ENCODE data around the gene LMNTD2.

Gene LMNTD2

DNA sequence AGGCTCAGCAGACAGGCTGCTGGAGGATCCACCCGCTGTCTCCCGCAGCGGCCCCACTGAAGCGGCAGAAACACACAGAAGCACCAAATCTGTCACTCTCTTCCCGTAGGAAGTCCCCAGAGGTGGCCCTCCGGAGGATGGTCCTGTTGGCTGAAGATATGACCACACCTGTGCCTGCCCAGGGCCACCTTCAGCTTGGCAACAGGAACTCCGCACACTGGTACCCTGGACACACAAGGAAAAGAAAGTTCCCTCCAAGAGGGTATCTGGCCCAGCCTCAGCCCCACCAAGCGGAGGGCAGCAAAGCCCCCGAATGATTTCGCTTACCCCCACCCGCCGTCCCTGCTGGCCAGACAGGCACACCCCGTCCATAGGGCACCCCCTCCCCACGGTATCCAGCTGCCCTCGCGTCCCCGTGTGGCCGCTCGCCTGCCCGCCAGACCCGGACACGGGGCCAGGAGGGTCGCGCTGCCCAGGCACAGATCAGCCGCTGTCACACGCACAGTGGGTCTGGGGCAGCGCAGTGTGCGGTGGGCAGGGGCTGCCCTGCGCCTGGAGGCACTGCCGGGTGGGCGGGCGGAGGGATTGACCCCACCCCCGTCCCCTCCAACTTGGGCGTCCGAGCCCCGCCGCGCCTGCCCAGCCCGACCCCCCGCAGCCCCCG, 7.2 kb upstream of the LMNTD2 start:
- no peak for ATAC-seq

DNA sequence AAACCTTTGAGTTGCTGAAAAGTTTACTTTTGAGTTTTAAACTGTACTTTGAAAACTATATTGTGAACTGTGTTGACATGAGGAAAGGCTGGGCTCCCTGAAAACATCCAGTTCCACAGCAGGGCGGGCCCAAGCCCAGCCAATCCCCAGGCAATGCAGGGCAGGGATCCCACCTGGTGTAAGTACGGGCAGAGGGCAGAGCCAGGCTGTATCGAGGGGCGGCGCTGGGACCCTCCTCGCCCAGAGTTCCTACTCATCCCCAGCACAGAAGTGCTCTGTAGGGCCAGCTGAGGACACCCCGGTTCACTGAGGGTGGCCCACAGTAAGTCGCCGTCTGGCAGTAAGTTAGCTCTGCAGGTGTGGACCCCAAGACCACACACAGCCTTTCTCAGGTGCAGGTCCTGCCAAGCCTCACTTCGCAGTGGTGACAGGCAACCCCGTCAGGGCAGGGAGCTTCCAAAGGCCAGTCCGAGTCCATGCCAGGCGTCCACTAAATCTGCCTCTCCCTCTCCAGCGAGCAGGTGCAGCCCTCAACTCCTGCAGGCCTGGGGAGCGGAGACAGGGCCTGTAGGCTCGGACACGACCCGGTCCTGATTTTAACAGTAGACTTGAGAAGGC, 6.6 kb upstream of the LMNTD2 start:
- no peak for ATAC-seq

DNA sequence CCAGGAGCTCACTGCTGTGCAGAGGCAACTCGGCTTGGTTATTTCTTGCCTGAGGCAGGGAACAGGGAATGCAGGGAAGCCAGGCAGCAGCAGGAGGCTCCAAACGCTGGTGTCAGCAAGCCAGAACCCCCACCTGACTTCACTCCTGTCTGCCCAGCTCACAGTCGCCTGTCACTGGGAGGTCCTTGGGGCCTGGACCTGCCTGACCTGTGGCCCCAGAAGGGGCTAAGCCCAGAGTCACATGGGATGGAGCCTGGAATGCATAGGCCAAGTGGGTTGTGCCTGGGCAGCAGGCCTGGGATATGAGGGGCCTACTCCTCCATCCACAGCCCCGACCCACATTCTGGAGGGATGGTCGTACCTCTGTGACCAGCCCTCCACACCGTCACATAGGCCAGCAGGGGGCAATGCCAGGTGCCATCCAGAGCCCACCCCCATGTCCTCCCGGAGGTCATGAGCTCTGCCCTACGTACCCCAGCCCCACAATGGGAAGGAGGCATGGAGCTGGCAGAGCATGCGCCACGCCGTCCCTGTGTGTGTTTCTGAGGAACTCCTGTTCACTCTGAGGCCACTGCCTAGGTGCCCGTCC, 5.5 kb upstream of the LMNTD2 start:
- no peak for ATAC-seq

DNA sequence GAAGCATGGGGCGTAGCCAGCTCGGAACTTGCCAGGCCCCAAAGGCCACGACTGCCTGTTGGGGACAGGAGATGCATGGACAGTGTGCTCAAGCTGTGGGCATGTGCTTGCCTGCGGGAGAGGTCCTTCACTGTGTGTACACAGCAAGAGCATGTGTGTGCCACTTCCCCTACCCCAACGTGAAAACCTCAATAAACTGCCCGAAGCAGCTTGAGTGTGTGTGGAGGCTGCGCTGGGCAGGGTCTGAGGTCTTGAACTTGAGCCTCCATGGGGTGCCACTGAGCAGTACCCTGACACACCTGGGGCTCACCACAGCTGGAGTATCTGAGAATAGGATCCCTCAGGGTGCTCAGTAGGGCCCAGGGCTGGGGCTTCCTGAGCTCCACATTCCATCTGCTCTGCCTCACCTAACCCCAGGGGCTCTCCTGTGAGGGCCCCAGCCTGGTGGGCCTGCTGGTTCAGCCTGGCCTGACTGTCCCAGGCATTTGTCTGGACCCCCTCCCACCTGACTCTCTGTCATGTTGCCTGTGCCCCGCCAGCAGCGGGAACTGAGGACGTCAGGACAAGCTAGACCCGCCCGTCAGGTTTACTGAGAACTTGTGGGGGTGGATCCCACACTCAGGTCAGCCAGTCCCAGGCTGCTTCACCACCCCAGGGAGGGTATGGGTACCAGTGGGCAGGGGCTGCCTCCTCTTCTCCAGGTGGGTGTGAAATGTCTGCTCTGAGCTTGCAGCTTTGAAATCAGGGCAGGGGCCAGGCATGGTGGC, 3.5 kb upstream of the LMNTD2 start:
- ATAC-seq, result no peak

DNA sequence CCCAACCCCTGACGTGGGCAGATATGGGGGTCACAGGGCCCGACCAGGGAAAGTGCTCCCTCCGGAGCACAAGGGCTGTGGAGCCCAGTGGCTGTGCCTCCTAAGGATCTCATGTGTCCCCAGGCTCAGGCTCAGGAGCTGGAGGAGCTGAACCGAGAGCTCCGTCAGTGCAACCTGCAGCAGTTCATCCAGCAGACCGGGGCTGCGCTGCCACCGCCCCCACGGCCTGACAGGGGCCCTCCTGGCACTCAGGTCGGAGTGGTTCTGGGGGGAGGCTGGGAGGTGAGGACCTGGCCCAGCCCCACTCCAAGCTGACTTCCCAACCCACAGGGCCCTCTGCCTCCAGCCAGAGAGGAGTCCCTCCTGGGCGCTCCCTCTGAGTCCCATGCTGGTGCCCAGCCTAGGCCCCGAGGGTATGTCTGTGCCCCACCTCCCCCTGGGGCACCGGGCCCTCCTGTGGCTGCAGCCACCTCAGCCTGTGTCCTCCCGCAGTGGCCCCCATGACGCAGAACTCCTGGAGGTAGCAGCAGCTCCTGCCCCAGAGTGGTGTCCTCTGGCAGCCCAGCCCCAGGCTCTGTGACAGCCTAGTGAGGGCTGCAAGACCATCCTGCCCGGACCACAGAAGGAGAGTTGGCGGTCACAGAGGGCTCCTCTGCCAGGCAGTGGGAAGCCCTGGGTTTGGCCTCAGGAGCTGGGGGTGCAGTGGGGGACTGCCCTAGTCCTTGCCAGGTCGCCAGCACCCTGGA, 2.7 kb upstream of the LMNTD2 start:
- no peak for ATAC-seq

DNA sequence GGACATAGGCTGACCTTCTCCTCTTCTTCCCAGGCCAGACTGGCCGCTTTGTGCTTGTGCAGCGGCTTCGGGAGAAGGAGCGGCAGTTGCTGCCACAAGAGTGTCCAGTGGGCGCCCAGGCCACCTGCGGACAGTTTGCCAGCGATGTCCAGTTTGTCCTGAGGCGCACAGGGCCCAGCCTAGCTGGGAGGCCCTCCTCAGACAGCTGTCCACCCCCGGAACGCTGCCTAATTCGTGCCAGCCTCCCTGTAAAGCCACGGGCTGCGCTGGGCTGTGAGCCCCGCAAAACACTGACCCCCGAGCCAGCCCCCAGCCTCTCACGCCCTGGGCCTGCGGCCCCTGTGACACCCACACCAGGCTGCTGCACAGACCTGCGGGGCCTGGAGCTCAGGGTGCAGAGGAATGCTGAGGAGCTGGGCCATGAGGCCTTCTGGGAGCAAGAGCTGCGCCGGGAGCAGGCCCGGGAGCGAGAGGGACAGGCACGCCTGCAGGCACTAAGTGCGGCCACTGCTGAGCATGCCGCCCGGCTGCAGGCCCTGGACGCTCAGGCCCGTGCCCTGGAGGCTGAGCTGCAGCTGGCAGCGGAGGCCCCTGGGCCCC, 1.6 kb upstream of the LMNTD2 start:
- no peak for ATAC-seq

DNA sequence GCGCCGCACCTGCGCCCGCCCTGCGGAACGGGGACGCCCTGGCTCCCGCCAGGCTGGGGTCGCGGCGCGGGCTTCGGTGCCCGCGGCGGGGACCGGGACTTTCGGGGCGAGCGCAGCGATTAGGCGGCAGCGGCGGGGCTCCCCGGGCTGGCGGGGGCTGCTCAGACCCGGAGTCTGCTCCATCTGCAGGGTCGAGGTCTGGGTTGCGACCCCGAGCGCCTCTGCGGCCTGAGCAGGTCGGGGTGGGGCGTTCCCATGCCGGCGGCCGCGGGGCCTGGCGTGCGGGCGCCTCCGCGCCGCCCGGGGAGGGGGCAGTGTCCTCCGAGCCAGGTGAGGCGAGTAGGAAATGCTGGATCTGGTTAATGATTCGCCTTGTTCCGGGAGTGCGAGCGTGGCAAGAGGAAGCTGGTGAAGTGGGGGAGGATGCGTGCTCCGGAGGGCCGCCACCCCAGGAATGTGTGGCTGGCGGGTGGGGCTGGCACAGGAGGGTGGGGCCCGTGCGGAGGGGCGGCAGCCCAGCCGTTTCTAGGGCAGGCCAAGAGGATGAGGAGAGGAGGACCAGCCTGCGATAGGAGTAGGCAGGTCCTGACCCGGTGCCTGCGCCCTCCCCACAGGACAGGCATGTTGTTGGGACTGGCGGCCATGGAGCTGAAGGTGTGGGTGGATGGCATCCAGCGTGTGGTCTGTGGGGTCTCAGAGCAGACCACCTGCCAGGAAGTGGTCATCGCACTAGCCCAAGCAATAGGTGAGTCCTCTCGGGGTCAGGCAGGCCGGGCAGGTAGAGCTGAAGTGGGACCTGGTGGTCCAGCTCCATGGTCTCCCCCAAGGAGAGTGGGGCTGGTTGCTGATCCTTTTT, 838 bp upstream of the LMNTD2 start:
- peak; percentile 25 to 39 for ATAC-seq

DNA sequence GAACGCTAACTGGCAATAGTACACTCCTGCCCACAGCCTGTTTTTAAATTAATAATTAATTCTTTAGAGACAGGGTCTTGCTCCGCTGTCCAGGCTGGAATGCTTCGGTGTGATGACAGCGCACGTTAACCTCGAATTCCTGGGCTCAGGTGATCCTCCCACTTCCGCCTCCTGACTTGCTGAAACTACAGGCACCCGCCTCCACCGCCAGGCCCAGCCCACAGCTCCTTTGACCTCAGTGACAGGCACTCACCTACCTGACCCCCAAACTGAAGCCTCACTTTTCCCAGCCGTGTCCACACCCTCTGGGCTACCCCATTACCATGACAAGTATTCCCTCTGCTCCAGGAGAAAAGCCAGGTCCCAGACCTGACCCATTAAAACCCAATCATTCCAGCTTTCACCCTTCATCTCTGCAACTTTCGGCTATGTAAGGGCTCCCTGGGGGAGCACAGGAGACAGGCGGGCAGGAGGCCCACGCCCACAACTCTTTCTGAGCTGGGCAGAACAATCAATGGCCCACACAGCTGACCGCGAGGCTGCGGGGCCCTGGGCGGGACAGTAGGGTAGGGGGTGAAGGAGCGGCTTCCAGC, 730 bp downstream of the LMNTD2 start:
- no peak for ATAC-seq

DNA sequence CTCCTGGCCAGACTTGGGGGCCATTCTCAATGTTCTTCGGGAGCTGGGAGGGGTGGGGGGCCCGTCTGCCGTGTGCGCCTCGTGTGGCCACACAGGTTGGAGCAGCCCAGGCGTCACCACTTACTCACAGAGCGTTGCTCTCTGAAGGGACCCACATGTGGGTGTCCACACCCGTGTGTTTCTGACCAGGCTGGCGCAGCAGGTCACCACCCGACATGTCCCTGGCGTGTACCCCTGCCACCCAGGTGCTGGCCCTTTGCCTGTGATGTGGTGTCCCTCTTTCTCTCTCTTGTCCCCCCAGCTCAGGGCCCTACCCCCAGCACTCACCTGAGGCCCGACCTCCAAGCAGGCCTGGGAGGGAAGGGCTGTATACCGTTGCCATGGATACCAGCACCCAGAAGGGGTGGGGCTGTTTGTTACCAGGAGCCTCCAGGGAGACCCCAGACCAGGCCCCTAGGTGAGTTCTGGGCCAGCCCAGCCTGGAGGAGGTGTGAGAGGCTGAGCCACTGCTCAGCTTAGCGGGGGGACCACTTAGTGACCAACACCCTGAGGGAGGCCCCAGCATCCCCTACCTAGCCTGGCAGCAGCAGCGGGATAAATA, 1.4 kb downstream of the LMNTD2 start:
- no peak for ATAC-seq

DNA sequence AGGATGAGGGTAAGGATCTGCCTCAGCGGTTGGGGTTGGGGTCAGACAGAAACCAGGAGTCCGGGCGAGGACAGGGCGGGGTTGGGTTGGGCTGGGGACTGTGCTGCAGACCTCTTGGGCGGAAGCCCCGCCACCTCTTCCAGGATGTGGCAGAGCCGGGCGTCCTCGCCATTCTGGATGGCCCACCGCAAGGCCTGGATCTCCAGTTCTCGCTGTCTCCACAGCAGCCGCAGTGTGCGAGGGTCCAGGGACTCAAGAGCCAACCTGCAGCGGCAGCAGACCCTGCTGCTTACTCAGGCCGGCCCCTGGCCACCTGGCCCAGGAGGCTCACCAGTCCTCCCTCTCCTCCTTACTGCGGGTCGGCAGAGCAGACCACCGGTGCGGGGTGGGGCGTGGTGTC, 2.0 kb downstream of the LMNTD2 start:
- ATAC-seq, result no peak

DNA sequence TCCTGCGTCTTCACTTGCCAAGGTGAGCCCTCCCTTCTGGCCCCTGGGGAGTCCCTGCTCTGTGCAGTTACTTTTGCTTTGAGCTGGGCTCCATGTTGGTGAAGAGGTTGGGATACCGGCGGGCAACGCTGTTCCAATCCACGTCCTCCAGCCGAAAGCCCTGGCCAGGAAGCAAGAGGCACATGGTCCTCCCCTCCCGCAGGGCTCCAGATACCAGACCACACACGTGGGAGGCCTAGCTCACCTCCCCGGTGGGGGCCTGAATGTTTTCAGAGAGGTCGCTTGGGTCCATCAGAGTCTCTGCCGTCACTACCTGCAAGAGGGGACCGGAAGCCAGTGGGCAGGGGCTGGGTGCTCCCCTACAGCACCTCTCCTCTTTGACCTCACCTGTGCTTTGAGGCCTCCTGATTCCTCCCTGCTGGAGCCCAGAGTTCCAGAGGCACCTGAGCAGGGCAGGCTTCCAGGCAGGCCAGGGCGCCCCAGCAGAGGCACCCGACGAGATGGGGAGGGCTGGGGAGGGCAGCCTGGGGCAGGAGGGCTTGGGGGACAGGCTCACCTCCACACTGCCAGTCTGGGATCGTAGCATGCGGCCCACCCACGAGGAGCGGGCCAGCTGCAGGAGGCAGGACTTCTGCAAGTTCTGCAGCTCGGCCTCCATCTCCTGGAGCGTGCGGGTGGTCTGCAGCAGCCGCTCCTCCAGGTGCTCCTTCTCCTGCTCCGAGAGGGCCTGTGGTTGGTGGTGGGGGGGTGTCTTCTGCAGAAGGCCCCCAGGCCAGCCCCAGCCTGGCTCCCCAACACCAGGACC, 3.0 kb downstream of the LMNTD2 start:
- no peak for ATAC-seq

DNA sequence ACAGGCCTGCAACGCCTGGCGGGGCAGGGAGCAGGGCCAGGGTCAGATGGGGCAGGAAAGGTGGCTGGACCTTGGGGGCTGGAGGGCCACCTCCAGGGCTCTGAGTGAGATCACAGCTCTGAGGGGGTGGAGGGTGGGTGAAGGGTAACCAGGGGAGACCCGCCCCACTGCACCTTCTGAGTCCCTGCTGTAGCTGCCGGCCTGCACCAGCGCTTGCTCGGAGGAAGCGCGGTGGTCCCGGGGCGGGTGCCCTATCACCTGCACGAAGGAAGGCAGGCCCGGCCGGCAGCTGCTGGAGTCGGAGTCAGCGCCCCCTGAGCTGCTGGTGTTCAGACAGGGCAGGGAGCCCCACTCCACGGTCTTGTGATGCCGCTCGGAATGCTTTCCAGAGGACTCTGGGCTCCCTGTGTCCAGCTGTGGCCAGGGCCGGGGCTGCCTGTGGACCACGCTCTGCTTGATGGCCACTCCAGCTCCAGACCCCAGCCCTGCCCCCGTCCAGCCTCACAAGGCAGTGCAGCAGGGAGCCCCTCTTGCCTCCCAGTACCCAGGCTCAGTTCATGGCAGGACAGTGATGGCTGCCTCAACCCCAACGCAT, 3.8 kb downstream of the LMNTD2 start:
- no peak for ATAC-seq

DNA sequence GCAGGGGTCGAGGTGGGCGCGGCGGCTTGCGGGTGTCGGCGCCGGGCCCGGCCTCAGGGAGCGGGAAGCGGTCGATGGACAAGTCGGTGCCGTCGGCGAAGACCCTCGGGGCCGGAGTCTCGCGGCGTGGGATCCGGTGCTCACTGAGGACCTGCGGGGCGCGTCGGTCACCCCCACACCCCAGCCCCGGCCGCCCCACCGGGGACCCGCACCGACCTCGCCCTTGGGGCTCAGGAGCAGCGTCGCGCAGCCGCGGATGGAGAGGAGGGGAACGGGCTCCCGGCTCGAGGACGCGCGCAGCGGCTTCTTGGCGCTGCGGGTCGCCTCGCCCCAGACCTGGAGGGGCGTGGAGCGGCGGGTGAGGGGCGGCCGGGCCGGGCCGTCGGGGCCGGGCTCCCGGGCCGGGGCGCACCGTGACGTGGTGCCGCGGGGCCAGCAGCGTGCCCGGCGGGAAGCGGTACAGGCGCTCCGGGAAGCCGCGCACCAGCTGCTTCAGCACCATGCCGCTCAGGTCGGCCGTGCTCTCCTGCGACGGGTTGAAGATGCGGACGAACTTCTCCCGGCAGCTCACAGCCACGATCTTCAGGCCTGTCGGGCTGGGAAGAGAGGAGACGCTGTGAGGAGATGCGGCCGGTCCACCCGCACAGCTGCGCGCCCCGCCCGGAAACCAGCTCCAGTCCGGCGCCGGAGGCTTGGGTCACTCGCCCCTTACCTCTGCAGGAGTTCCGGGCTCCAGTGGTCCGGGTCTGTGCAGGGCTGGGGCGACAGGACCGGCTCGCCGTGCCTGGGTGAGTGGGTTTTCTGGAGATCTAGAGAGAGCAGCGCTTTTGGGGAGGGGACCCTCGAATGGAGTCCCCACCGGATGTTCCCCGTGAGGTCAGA, 4.5 kb downstream of the LMNTD2 start:
- ATAC-seq, result no peak

DNA sequence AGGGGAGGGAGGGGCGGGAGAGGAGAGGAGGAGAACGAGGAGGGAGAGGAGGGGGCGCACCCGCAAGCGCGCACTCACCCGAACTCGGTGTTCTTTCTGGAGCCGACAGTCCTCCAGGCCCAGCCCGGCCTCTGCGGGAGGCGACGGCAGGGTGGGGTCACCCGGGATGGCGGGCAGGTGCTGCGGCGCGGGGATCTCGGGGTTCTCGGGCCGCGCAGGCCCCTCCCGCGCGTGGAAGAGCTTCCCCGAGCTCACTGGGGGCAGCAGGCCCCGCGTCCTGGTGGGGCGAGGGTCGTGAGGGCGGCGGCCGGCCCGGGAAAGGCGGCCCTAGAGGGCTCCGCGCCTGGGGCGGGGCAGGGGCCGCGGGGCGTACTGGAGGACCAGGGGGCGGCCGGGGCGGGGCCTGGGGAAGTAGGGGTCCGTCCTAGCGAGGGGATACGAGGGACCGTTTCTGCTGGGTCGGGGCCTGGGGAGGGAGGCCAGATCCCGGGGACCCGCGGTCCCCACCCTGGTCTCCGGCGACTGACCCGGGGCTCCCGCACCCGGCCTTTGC, 5.2 kb downstream of the LMNTD2 start:
- ATAC-seq, result no peak

DNA sequence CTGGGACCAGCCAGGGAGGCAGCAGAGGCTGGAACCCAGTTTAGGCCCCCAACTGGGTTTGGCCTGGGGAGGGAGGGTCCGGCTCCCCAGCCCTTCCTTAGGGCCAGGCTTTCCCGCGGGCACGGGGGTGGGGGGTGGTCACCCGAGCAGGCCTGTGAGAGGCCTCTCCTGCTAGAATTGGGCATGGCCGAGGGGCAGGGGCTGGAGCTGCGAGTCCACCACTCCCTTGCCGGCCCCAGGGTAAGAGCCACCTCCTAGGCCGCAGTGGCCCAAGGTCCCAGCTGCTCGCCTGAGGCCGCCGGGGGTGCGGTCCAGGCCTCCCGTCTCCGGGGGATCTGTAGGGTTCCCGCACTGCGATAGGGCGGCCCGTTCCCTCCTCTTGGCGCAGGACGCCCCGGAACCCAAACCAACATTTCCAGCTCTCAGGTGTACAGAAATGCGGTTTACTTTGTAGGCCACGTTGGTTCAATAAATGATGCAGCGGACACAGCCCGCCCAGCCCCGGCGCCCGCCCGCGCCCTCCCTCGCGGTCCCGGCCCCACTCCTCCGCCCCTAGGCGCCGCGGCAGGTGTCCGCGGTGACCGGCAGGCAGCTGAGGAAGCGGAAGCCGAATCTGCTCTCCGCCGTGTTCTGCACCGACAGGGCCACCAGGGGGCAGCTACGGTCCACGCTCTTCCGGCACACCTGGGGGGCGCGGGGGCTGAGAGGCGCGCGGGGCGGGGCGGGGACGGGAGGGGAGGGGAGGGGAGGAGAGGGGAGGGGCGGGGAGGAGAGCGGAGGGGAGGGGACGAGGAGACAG, 5.9 kb downstream of the LMNTD2 start:
- peak; percentile 78 to 84 for ATAC-seq

DNA sequence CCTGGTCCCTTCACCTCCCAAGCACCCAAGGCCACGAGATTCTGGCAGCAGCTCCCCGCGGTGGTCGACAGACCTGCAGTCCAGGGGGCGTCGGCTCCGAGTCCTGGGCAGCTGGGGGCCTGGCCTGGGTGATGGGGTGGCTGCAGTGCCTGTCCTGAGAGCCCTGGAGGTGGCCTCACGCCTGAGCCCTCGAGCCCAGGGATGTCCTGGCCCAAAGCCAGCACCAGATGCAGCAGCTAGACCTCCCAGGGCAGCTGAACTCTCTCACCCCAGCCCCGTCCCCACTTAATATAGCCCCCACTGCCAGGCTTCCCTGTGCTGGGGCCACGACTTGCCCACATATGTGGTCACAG, 6.6 kb downstream of the LMNTD2 start:
- ATAC-seq, result no peak
